Caco-2 (cell line): ENCODE data around the gene CDIP1. TPM values are rescaled to one million over a fixed set of nuclear protein-coding genes. Genes with fewer than 3 reads are reported as not detected.

ENCODE experiments used
- BruUV-seq: library from RNA; stranded (reverse); fragments of 400-500 nt; replicated peaks from 2 replicates; lab custom pipeline; 2021; lab: Mats Ljungman, UMichigan
- CTCF ChIA-PET: fragments of 300-600 bp; sonication (Branson Sonifier 250); formaldehyde crosslinking; loops from one replicate; lab custom pipeline; 2022; ENCODE audit warnings: antibody characterized with exemption; lab: Charles Lee
- POLR2A ChIA-PET: fragments of 300-600 bp; sonication (Branson Sonifier 250); formaldehyde crosslinking; loops from one replicate; lab custom pipeline; 2022; ENCODE audit warnings: antibody characterized with exemption; lab: Charles Lee
- DNase-seq, 2 experiments: peaks; one replicate each; pipeline versions ENCODE4 v3.0.0 to v3.0.0-alpha.2; 2020 to 2022
- H3K27me3 ChIP-seq: replicated peaks from 2 replicates; pipeline ENCODE4 v1.6.0; 2011; ENCODE audit warnings: low read length; ENCODE audit not compliant: control insufficient read depth, insufficient read depth
- H3K36me3 ChIP-seq: 2 replicates; pipeline ENCODE4 v1.5.1; 2011; ENCODE audit warnings: low read length; ENCODE audit not compliant: control insufficient read depth, insufficient read depth
- H3K4me1 ChIP-seq: fragments of 250-450 bp; sonication (Bioruptor Pico); 2 replicates; pipeline ENCODE4 v1.5.1; 2020; ENCODE audit warnings: mild to moderate bottlenecking
- H3K4me3 ChIP-seq: 2 replicates; pipeline ENCODE4 v1.5.1; 2011; ENCODE audit warnings: low read depth, mild to moderate bottlenecking, control low read depth, low read length
- H3K9me3 ChIP-seq: fragments of 250-450 bp; sonication (Bioruptor Pico); 2 replicates; pipeline ENCODE4 v1.5.1; 2020; ENCODE audit warnings: mild to moderate bottlenecking, moderate library complexity
- H3K27ac Mint-ChIP-seq: one replicate; pipeline ENCODE4 v1.8.0; 2022; ENCODE audit warnings: mixed read lengths; ENCODE audit not compliant: unreplicated experiment
- H3K27me3 Mint-ChIP-seq: one replicate; pipeline ENCODE4 v1.8.0; 2022; ENCODE audit warnings: mixed read lengths; ENCODE audit not compliant: insufficient read depth, unreplicated experiment
- H3K36me3 Mint-ChIP-seq: one replicate; pipeline ENCODE4 v1.8.0; 2022; ENCODE audit warnings: mild to moderate bottlenecking, mixed read lengths; ENCODE audit not compliant: insufficient read depth, unreplicated experiment
- H3K4me1 Mint-ChIP-seq: one replicate; pipeline ENCODE4 v1.8.0; 2022; ENCODE audit warnings: low read depth, mixed read lengths; ENCODE audit not compliant: unreplicated experiment
- H3K4me3 Mint-ChIP-seq: one replicate; pipeline ENCODE4 v1.8.0; 2022; ENCODE audit warnings: mild to moderate bottlenecking, moderate library complexity, mixed read lengths; ENCODE audit not compliant: unreplicated experiment
- H3K9me3 Mint-ChIP-seq: one replicate; pipeline ENCODE4 v1.8.0; 2022; ENCODE audit warnings: mixed read lengths; ENCODE audit not compliant: unreplicated experiment
- intact Hi-C: fragments of 100-400 bp; cut with micrococcal nuclease; formaldehyde crosslinking; loops from one replicate; pipeline ENCODE4 v1.10.0; 2022; ENCODE audit not compliant: unreplicated experiment
- total RNA-seq: library from RNA; stranded (reverse); gene quantifications from 2 replicates; pipeline ENCODE4 v1.2.3, GENCODE V29; 2022
- TF ChIP-seq, protein P1 (sequence below), 2 experiments: fragments of 200-600 bp in 1 of 2; IDR thresholded peaks; 1 replicate in 1 of 2; 2 replicates in 1 of 2; pipeline versions ENCODE4 v1.5.1 to v1.8.0; 2011 to 2022; ENCODE audit warnings: antibody characterized with exemption in 1 of 2, control low read depth in 1 of 2, inconsistent platforms in 1 of 2, low read depth in 1 of 2, low read length in 1 of 2, mild to moderate bottlenecking in 1 of 2, moderate library complexity in 1 of 2; ENCODE audit not compliant: insufficient read depth in 1 of 2, severe bottlenecking in 1 of 2, unreplicated experiment in 1 of 2

Gene CDIP1
- total RNA-seq, 1 experiment from 2014 or later = 51.7 TPM

DNA sequence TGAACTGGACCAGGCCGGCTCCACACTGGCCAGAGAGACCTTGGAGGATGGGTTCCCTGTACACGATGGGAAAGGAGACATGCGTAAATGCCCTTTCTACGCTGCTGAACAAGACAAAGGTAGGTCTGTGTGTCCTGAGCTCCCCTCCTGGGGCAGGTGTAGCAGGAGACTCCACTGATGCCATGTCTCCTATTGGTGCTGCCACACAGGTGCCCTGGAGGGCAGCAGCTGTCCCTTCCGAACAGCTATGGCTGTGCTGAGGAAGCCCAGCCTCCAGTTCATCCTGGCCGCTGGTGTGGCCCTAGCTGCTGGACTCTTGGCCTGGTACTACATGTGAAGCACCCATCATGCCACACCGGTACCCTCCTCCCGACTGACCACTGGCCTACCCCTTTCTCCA lies 29.2 kb downstream of the CDIP1 start:
- H3K4me1 ChIP-seq = no peaks in the 10 kb centered on the region
- ChIA-PET CTCF (interaction anchor here (1.7 kb wide), 1 partner anchor 39 kb away, joined by 4 read pairs; no protein-coding TSS in a partner anchor), POLR2A (no interaction called here)
- no TSS peak for BruUV-seq
- H3K9me3 ChIP-seq = no peaks in the 10 kb centered on the region
- Mint-ChIP-seq H3K9me3 (no peaks in the 10 kb centered on the region), H3K27ac (no peak overlapping the region), H3K27me3 (no peaks in the 10 kb centered on the region), H3K4me3 (no peak overlapping the region), H3K4me1 (no peaks in the 10 kb centered on the region), H3K36me3 (peaks cover 55% of the 10 kb centered on the region)
- H3K27me3 ChIP-seq = no peaks in the 10 kb centered on the region
- TF ChIP-seq, protein P1, sequence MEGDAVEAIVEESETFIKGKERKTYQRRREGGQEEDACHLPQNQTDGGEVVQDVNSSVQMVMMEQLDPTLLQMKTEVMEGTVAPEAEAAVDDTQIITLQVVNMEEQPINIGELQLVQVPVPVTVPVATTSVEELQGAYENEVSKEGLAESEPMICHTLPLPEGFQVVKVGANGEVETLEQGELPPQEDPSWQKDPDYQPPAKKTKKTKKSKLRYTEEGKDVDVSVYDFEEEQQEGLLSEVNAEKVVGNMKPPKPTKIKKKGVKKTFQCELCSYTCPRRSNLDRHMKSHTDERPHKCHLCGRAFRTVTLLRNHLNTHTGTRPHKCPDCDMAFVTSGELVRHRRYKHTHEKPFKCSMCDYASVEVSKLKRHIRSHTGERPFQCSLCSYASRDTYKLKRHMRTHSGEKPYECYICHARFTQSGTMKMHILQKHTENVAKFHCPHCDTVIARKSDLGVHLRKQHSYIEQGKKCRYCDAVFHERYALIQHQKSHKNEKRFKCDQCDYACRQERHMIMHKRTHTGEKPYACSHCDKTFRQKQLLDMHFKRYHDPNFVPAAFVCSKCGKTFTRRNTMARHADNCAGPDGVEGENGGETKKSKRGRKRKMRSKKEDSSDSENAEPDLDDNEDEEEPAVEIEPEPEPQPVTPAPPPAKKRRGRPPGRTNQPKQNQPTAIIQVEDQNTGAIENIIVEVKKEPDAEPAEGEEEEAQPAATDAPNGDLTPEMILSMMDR (IDR thresholded peaks at IDR 0.05; ENCODE audit: insufficient read depth in 1 of 2, low read depth in 1 of 2, low read length in 1 of 2, severe bottlenecking in 1 of 2, unreplicated experiment in 1 of 2) = no peak
- intact Hi-C loops = no loop called here
- DNase-seq = no peak
- H3K36me3 ChIP-seq = peaks cover 5% of the 10 kb centered on the region
- no peak overlapping the region for H3K4me3 ChIP-seq

GRCh38 chr16:4508806-4509205 lies 29.8 kb downstream of the CDIP1 start:
- Mint-ChIP-seq H3K36me3 (peaks cover 54% of the 10 kb centered on the region), H3K9me3 (no peaks in the 10 kb centered on the region), H3K27ac (no peak overlapping the region), H3K4me1 (no peaks in the 10 kb centered on the region), H3K4me3 (no peak overlapping the region), H3K27me3 (no peaks in the 10 kb centered on the region)
- Histone ChIP-seq H3K4me3 (no peak overlapping the region), H3K9me3 (no peaks in the 10 kb centered on the region), H3K4me1 (no peaks in the 10 kb centered on the region), H3K36me3 (peaks cover 5% of the 10 kb centered on the region), H3K27me3 (no peaks in the 10 kb centered on the region)
- DNase-seq = no peak
- POLR2A ChIA-PET = interaction anchor here (0.5 kb wide), 1 partner anchor 18 kb away, joined by 6 read pairs; no protein-coding TSS in a partner anchor
- TF ChIP-seq, protein P1 (IDR thresholded peaks at IDR 0.05; ENCODE audit: insufficient read depth in 1 of 2, low read depth in 1 of 2, low read length in 1 of 2, severe bottlenecking in 1 of 2, unreplicated experiment in 1 of 2) = no peak
- BruUV-seq = no TSS peak
- intact Hi-C loops = no loop called here
- CTCF ChIA-PET = interaction anchor here (1.4 to 1.7 kb wide), 3 partner anchors 9 to 40 kb away, joined by 4 to 5 read pairs (median 4); no protein-coding TSS in a partner anchor

GRCh38 chr16:4507588-4508345 lies 30.8 kb downstream of the CDIP1 start:
- BruUV-seq = no TSS peak
- DNase-seq = no peak
- no peaks in the 10 kb centered on the region for H3K27me3 Mint-ChIP-seq
- Histone ChIP-seq H3K27me3 (no peaks in the 10 kb centered on the region), H3K4me1 (no peaks in the 10 kb centered on the region), H3K4me3 (no peak overlapping the region), H3K9me3 (no peaks in the 10 kb centered on the region), H3K36me3 (peaks cover 5% of the 10 kb centered on the region)
- H3K36me3 Mint-ChIP-seq = peaks cover 46% of the 10 kb centered on the region
- no peaks in the 10 kb centered on the region for H3K9me3 Mint-ChIP-seq
- TF ChIP-seq, protein P1 (IDR thresholded peaks at IDR 0.05; ENCODE audit: insufficient read depth in 1 of 2, low read depth in 1 of 2, low read length in 1 of 2, severe bottlenecking in 1 of 2, unreplicated experiment in 1 of 2) = no peak
- no peak overlapping the region for H3K27ac Mint-ChIP-seq
- POLR2A ChIA-PET = no interaction called here
- intact Hi-C loops = loop anchor here (2.0 kb wide), 1 partner anchor 41 kb away; no protein-coding TSS in a partner anchor
- CTCF ChIA-PET = interaction anchor here (1.4 kb wide), 2 partner anchors 10 to 41 kb away, joined by 4 to 5 read pairs; no protein-coding TSS in a partner anchor
- H3K4me1 Mint-ChIP-seq = no peaks in the 10 kb centered on the region
- no peak overlapping the region for H3K4me3 Mint-ChIP-seq
